ENCODE data around the gene FAF1. TPM values are rescaled to one million over a fixed set of nuclear protein-coding genes. Genes with fewer than 3 reads are reported as not detected.

The FAF1 gene
- total RNA-seq, 1 donor from 2014 or later, result 52.0 TPM

- Mint-ChIP-seq H3K9me3 (ENCODE audit: unreplicated experiment) (no peaks in the 10 kb centered on the region), H3K27ac (ENCODE audit: unreplicated experiment) (no peak overlapping the region), H3K36me3 (ENCODE audit: unreplicated experiment) (peaks cover 14% of the 10 kb centered on the region), H3K27me3 (ENCODE audit: unreplicated experiment) (no peaks in the 10 kb centered on the region), H3K4me3 (ENCODE audit: unreplicated experiment) (no peak overlapping the region), H3K4me1 (ENCODE audit: unreplicated experiment) (peaks cover 15% of the 10 kb centered on the region)
- no peak for DNase-seq (ENCODE audit: extremely low spot score, unreplicated experiment)
- no peak for TF ChIP-seq CTCF (IDR thresholded peaks at IDR 0.05)
Measured at GRCh38 chr1:50566405-50566804, 393.7 kb downstream of the FAF1 start.

- Mint-ChIP-seq H3K27ac (ENCODE audit: unreplicated experiment) (no peak overlapping the region), H3K36me3 (ENCODE audit: unreplicated experiment) (peaks cover 14% of the 10 kb centered on the region), H3K4me1 (ENCODE audit: unreplicated experiment) (peaks cover 3% of the 10 kb centered on the region), H3K9me3 (ENCODE audit: unreplicated experiment) (no peaks in the 10 kb centered on the region), H3K27me3 (ENCODE audit: unreplicated experiment) (no peaks in the 10 kb centered on the region), H3K4me3 (ENCODE audit: unreplicated experiment) (no peak overlapping the region)
- TF ChIP-seq CTCF (IDR thresholded peaks at IDR 0.05), result no peak
- no peak for DNase-seq (ENCODE audit: extremely low spot score, unreplicated experiment)
Measured at GRCh38 chr1:50564417-50564816, 395.6 kb downstream of the FAF1 start.

- TF ChIP-seq CTCF (IDR thresholded peaks at IDR 0.05), result no peak
- Mint-ChIP-seq H3K36me3 (ENCODE audit: unreplicated experiment) (peaks cover 14% of the 10 kb centered on the region), H3K4me3 (ENCODE audit: unreplicated experiment) (no peak overlapping the region), H3K27me3 (ENCODE audit: unreplicated experiment) (no peaks in the 10 kb centered on the region), H3K9me3 (ENCODE audit: unreplicated experiment) (no peaks in the 10 kb centered on the region), H3K4me1 (ENCODE audit: unreplicated experiment) (no peaks in the 10 kb centered on the region), H3K27ac (ENCODE audit: unreplicated experiment) (no peak overlapping the region)
- no peak for DNase-seq (ENCODE audit: extremely low spot score, unreplicated experiment)
Measured at GRCh38 chr1:50562106-50562505, 398.0 kb downstream of the FAF1 start.

GRCh38 chr1:50559421-50559820 lies 400.6 kb downstream of the FAF1 start:
- no peak for DNase-seq (ENCODE audit: extremely low spot score, unreplicated experiment)
- H3K4me1 Mint-ChIP-seq (ENCODE audit: unreplicated experiment), result no peaks in the 10 kb centered on the region

GRCh38 chr1:50553921-50554320 lies 406.1 kb downstream of the FAF1 start:
- H3K27me3 Mint-ChIP-seq (ENCODE audit: unreplicated experiment), result no peaks in the 10 kb centered on the region
- H3K27ac Mint-ChIP-seq (ENCODE audit: unreplicated experiment), result no peak overlapping the region
- no peak overlapping the region for H3K4me3 Mint-ChIP-seq (ENCODE audit: unreplicated experiment)
- no peaks in the 10 kb centered on the region for H3K9me3 Mint-ChIP-seq (ENCODE audit: unreplicated experiment)
- TF ChIP-seq CTCF (IDR thresholded peaks at IDR 0.05), result no peak
- peaks cover 8% of the 10 kb centered on the region for H3K4me1 Mint-ChIP-seq (ENCODE audit: unreplicated experiment)
- no peak for DNase-seq (ENCODE audit: extremely low spot score, unreplicated experiment)
- no peaks in the 10 kb centered on the region for H3K36me3 Mint-ChIP-seq (ENCODE audit: unreplicated experiment)

More at GRCh38 chr1:50559421-50559820, 400.6 kb downstream of the FAF1 start:
- Mint-ChIP-seq H3K4me3 (ENCODE audit: unreplicated experiment) (no peak overlapping the region), H3K27me3 (ENCODE audit: unreplicated experiment) (no peaks in the 10 kb centered on the region), H3K36me3 (ENCODE audit: unreplicated experiment) (peaks cover 3% of the 10 kb centered on the region), H3K9me3 (ENCODE audit: unreplicated experiment) (no peaks in the 10 kb centered on the region), H3K27ac (ENCODE audit: unreplicated experiment) (no peak overlapping the region)
- TF ChIP-seq CTCF (IDR thresholded peaks at IDR 0.05), result no peak
